GM23338 (cell line): ENCODE measurements around the gene GPR42.

Source experiments
- CREB1 ChIP-seq: fragments of 250-450 bp; sonication (Bioruptor Pico); IDR thresholded peaks from 2 replicates; pipeline ENCODE4 v1.5.0; 2020; ENCODE audit warnings: low read depth, mild to moderate bottlenecking, moderate library complexity
- EZH2 ChIP-seq: fragments of 200-600 bp; sonication (generic); IDR thresholded peaks from one replicate; pipeline ENCODE4 v1.8.0; 2017; ENCODE audit warnings: antibody characterized with exemption, mild to moderate bottlenecking, low read depth; ENCODE audit not compliant: unreplicated experiment
- EZH2phosphoT487 ChIP-seq: fragments of 200-600 bp; sonication (generic); IDR thresholded peaks from one replicate; pipeline ENCODE4 v1.8.1; 2018; ENCODE audit warnings: antibody characterized with exemption; ENCODE audit not compliant: unreplicated experiment
- JUNB ChIP-seq: IDR thresholded peaks from one replicate; pipeline ENCODE4 v1.6.1; 2016; ENCODE audit warnings: antibody characterized with exemption; ENCODE audit not compliant: unreplicated experiment
- NANOG ChIP-seq: IDR thresholded peaks from 2 replicates; pipeline ENCODE4 v1.6.1; 2016; ENCODE audit warnings: antibody characterized with exemption, borderline replicate concordance
- POLR2AphosphoS5 ChIP-seq: IDR thresholded peaks from 2 replicates; pipeline ENCODE4 v1.6.1; 2016; ENCODE audit warnings: antibody characterized with exemption, low read depth
- ZNF114 ChIP-seq: fragments of 250-450 bp; sonication (Bioruptor Pico); IDR thresholded peaks from 2 replicates; pipeline ENCODE4 v1.5.0; 2020; ENCODE audit warnings: mild to moderate bottlenecking, moderate library complexity
- TF ChIP-seq, protein P1 (sequence below), 2 experiments: fragments of 200-600 bp in 1 of 2; sonication (generic) in 1 of 2; conservative IDR thresholded peaks; 2 replicates each; pipeline versions ENCODE4 v1.5.1 to v1.6.1; 2016 to 2017; ENCODE audit warnings: antibody characterized with exemption in 2 of 2, low read depth in 2 of 2, mild to moderate bottlenecking in 2 of 2, moderate library complexity in 1 of 2
- TF ChIP-seq, protein P2 (sequence below): IDR thresholded peaks from one replicate; pipeline ENCODE4 v1.6.1; 2018; ENCODE audit warnings: antibody characterized with exemption; ENCODE audit not compliant: unreplicated experiment

DNA sequence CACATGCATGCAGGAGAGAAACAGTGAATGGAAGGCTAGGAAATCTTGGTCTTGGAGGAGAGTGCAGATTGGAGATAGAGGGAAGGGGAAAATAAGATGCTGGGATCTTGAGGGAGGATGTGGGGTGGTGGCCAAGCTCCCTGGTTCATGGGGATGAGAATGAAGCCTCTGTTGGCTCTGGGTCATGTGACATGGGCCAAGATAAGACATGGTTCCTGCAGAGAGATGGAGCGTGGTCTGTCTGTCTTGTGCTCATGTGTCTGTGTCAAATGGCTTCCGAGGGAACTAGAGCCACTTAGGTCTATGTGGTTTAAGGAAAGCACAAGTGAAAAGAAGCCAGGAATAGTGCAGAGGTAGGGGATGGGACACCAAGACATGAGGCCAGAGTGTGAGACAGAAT, 46.4 kb downstream of the GPR42 start:
- TF ChIP-seq, protein P1, sequence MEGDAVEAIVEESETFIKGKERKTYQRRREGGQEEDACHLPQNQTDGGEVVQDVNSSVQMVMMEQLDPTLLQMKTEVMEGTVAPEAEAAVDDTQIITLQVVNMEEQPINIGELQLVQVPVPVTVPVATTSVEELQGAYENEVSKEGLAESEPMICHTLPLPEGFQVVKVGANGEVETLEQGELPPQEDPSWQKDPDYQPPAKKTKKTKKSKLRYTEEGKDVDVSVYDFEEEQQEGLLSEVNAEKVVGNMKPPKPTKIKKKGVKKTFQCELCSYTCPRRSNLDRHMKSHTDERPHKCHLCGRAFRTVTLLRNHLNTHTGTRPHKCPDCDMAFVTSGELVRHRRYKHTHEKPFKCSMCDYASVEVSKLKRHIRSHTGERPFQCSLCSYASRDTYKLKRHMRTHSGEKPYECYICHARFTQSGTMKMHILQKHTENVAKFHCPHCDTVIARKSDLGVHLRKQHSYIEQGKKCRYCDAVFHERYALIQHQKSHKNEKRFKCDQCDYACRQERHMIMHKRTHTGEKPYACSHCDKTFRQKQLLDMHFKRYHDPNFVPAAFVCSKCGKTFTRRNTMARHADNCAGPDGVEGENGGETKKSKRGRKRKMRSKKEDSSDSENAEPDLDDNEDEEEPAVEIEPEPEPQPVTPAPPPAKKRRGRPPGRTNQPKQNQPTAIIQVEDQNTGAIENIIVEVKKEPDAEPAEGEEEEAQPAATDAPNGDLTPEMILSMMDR (conservative IDR thresholded peaks at IDR 0.05; ENCODE audit: low read depth in 2 of 2) = no peak
- TF ChIP-seq POLR2AphosphoS5 = no peak
- no peak for TF ChIP-seq CREB1 (CRISPR knock-in tag)
- TF ChIP-seq, protein P2, sequence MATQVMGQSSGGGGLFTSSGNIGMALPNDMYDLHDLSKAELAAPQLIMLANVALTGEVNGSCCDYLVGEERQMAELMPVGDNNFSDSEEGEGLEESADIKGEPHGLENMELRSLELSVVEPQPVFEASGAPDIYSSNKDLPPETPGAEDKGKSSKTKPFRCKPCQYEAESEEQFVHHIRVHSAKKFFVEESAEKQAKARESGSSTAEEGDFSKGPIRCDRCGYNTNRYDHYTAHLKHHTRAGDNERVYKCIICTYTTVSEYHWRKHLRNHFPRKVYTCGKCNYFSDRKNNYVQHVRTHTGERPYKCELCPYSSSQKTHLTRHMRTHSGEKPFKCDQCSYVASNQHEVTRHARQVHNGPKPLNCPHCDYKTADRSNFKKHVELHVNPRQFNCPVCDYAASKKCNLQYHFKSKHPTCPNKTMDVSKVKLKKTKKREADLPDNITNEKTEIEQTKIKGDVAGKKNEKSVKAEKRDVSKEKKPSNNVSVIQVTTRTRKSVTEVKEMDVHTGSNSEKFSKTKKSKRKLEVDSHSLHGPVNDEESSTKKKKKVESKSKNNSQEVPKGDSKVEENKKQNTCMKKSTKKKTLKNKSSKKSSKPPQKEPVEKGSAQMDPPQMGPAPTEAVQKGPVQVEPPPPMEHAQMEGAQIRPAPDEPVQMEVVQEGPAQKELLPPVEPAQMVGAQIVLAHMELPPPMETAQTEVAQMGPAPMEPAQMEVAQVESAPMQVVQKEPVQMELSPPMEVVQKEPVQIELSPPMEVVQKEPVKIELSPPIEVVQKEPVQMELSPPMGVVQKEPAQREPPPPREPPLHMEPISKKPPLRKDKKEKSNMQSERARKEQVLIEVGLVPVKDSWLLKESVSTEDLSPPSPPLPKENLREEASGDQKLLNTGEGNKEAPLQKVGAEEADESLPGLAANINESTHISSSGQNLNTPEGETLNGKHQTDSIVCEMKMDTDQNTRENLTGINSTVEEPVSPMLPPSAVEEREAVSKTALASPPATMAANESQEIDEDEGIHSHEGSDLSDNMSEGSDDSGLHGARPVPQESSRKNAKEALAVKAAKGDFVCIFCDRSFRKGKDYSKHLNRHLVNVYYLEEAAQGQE = no peak
- no peak for TF ChIP-seq EZH2
- no peak for TF ChIP-seq EZH2phosphoT487
- TF ChIP-seq NANOG = no peak
- TF ChIP-seq JUNB = no peak
- no peak for TF ChIP-seq ZNF114 (CRISPR knock-in tag)
